A673 (cell line): Measurements from ENCODE around the gene CNNM3. TPM values are rescaled to one million over a fixed set of nuclear protein-coding genes. Genes with fewer than 3 reads are reported as not detected.

Source experiments
- BruUV-seq: library from RNA; stranded (reverse); fragments of 400-500 nt; replicated peaks from 2 replicates; lab custom pipeline; 2021; lab: Mats Ljungman, UMichigan
- CTCF ChIA-PET: fragments of 300-600 bp; sonication (Branson Sonifier 250); formaldehyde crosslinking; loops from one replicate; lab custom pipeline; 2022; ENCODE audit warnings: antibody characterized with exemption; lab: Charles Lee
- POLR2A ChIA-PET: fragments of 300-600 bp; sonication (Branson Sonifier 250); formaldehyde crosslinking; loops from one replicate; lab custom pipeline; 2022; ENCODE audit warnings: antibody characterized with exemption; ENCODE audit not compliant: low non-redundant PET; lab: Charles Lee
- DNase-seq: peaks from one replicate; pipeline ENCODE4 v3.0.0-alpha.2; 2015; ENCODE audit warnings: low spot score
- H3K27ac ChIP-seq: fragments of 200-600 bp; sonication (generic); 2 replicates; pipeline ENCODE4 v1.5.1; 2016; ENCODE audit warnings: mixed run types, low read depth, mild to moderate bottlenecking, mixed read lengths, antibody characterized with exemption, low read length; ENCODE audit not compliant: poor library complexity, severe bottlenecking
- H3K27me3 ChIP-seq: fragments of 200-600 bp; sonication (generic); replicated peaks from 2 replicates; pipeline ENCODE4 v1.6.1; 2017; ENCODE audit warnings: mixed run types, low read depth, mild to moderate bottlenecking, mixed read lengths, antibody characterized with exemption, low read length; ENCODE audit not compliant: insufficient read depth, poor library complexity
- H3K36me3 ChIP-seq: fragments of 200-600 bp; sonication (generic); 2 replicates; pipeline ENCODE4 v1.6.1; 2016; ENCODE audit warnings: mixed run types, mild to moderate bottlenecking, mixed read lengths, antibody characterized with exemption, low read length; ENCODE audit not compliant: insufficient read depth, poor library complexity, severe bottlenecking
- H3K4me1 ChIP-seq: fragments of 200-600 bp; sonication (generic); 2 replicates; pipeline ENCODE4 v1.6.1; 2017; ENCODE audit warnings: mixed run types, mild to moderate bottlenecking, mixed read lengths, antibody characterized with exemption, low read length; ENCODE audit not compliant: insufficient read depth, poor library complexity, severe bottlenecking
- H3K4me3 ChIP-seq: fragments of 200-600 bp; sonication (generic); 2 replicates; pipeline ENCODE4 v1.5.1; 2016; ENCODE audit warnings: low read depth, mixed run types, mild to moderate bottlenecking, mixed read lengths, low read length; ENCODE audit not compliant: poor library complexity, severe bottlenecking
- H3K9me3 ChIP-seq: fragments of 200-600 bp; sonication (generic); 2 replicates; pipeline ENCODE4 v1.6.1; 2016; ENCODE audit warnings: mixed run types, low read depth, mild to moderate bottlenecking, mixed read lengths, antibody characterized with exemption, low read length; ENCODE audit not compliant: poor library complexity, severe bottlenecking
- CTCF ChIP-seq: fragments of 300-800, 200-600 bp; sonication (generic); conservative IDR thresholded peaks from 2 replicates; pipeline ENCODE4 v1.5.1; 2017; ENCODE audit warnings: low read depth, mild to moderate bottlenecking, antibody characterized with exemption, low read length, moderate library complexity, mixed read lengths
- EZH2 ChIP-seq: fragments of 200-600 bp; sonication (generic); IDR thresholded peaks from 2 replicates; pipeline ENCODE4 v1.6.1; 2017; ENCODE audit warnings: borderline replicate concordance, low read depth, mild to moderate bottlenecking, mixed read lengths, antibody characterized with exemption, low read length; ENCODE audit not compliant: poor library complexity, severe bottlenecking
- intact Hi-C: fragments of 100-400 bp; cut with micrococcal nuclease; formaldehyde crosslinking; loops from one replicate; pipeline ENCODE4 v1.10.0; 2022; ENCODE audit not compliant: unreplicated experiment
- total RNA-seq: library from RNA; stranded (reverse); gene quantifications from 2 replicates; pipeline ENCODE4 v1.2.3, GENCODE V29; 2021

CNNM3 gene
- total RNA-seq, 1 experiment from 2014 or later = 20.9 TPM

DNA sequence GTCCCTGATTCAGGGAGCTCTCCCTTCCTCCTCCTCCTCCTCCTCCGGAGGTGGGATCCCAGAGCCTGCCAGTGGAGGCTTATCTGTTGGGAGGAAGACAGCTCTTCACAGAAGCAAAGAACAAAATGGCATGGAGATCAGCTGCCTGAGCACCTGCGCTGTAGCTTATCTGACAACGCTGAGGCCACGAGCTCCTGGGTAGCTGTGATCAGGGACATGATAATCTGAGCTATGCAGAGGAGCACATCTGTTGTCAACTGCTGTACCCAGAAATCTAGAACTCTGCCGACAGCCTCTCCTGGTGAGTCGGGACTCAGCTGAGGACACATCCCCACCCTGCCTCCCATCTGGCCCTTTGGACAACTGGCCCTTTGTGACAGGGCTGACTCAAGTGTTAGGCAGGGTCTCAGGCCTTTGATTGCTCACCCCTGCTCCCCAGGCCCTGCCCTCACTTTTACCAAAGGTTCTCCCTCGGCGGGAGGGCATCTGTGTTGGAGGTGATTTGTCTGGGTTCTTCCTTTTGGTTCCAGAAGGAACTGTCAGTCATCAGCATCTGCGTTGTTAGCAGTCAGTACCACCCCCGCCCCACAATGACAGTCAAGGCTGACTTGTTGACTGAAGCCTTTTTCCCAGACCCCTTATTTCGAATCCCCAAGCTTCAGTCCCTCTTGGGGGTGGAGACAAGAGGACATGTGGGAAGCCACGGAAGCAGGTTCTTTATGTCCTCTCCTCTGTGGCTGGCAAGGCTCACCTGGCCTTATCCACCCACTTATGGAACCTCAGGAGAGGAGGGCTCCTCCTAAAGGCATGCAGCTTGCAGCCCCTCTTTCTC lies 5.9 kb upstream of the CNNM3 start:
- no TSS peak for BruUV-seq
- H3K36me3 ChIP-seq = no peaks in the 10 kb centered on the region
- CTCF ChIA-PET = no interaction called here

GRCh38 chr2:96810783-96811192 lies 5.3 kb upstream of the CNNM3 start:
- POLR2A ChIA-PET = no interaction called here
- intact Hi-C loops = no loop called here
- CTCF ChIA-PET = no interaction called here
- Histone ChIP-seq H3K36me3 (no peaks in the 10 kb centered on the region), H3K27ac (no peak overlapping the region), H3K27me3 (no peaks in the 10 kb centered on the region), H3K4me3 (no peak overlapping the region), H3K4me1 (peaks cover 12% of the 10 kb centered on the region), H3K9me3 (no peaks in the 10 kb centered on the region)
- TF ChIP-seq CTCF (no peak), EZH2 (no peak)
- no peak for DNase-seq
- BruUV-seq = no TSS peak

More for the DNA sequence above, 5.9 kb upstream of the CNNM3 start:
- TF ChIP-seq CTCF (no peak), EZH2 (no peak)
- POLR2A ChIA-PET = no interaction called here
- Histone ChIP-seq H3K9me3 (no peaks in the 10 kb centered on the region), H3K4me1 (peaks cover 12% of the 10 kb centered on the region), H3K4me3 (no peak overlapping the region), H3K27ac (no peak overlapping the region), H3K27me3 (no peaks in the 10 kb centered on the region)
- DNase-seq = no peak
- intact Hi-C loops = no loop called here

- CTCF ChIA-PET = no interaction called here
Measured at GRCh38 chr2:96811917-96812316, 4.2 kb upstream of the CNNM3 start.

More at GRCh38 chr2:96811917-96812316, 4.2 kb upstream of the CNNM3 start:
- H3K36me3 ChIP-seq = no peaks in the 10 kb centered on the region
- no peak for DNase-seq
- H3K27me3 ChIP-seq = no peaks in the 10 kb centered on the region
- no peaks in the 10 kb centered on the region for H3K9me3 ChIP-seq
- no peak overlapping the region for H3K27ac ChIP-seq
- no peak overlapping the region for H3K4me3 ChIP-seq
- TF ChIP-seq CTCF (no peak), EZH2 (no peak)
- intact Hi-C loops = no loop called here
- BruUV-seq = no TSS peak
- peaks cover 2% of the 10 kb centered on the region for H3K4me1 ChIP-seq
- POLR2A ChIA-PET = no interaction called here
